GM19023 (cell line): Measurements from ENCODE around the gene LRRC28.

Experiments
- ATAC-seq: cut with Tn5 transposase; IDR thresholded peaks from one replicate; pipeline ENCODE4 v1.9.1; 2021; ENCODE audit warnings: mild to moderate bottlenecking, moderate library complexity; ENCODE audit not compliant: unreplicated experiment

Gene LRRC28

DNA sequence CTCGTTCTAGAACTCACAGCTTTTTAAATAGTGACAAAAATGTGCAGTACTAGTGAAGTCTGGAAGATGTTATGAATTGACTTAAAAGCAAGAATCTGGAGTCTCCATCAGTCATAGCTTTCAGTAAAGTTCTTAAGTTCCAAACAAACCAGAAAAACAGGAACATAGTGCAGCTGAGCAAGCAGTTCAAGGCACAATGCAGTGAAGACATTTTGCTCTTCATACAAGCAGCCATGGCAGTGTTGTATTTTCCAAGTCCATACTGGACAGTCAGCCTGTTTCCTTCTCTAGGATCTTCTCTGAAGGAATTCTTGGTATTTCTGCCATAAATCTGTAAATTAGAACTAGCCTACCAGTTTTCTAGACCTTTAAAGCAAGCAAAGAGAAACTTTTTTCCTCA lies 90.5 kb downstream of the LRRC28 start:
- ATAC-seq: no peak

- no peak for ATAC-seq
Observed at GRCh38 chr15:99343208-99343607, 91.9 kb downstream of the LRRC28 start.

- ATAC-seq: no peak
Observed at GRCh38 chr15:99343881-99344551, 92.7 kb downstream of the LRRC28 start.

DNA sequence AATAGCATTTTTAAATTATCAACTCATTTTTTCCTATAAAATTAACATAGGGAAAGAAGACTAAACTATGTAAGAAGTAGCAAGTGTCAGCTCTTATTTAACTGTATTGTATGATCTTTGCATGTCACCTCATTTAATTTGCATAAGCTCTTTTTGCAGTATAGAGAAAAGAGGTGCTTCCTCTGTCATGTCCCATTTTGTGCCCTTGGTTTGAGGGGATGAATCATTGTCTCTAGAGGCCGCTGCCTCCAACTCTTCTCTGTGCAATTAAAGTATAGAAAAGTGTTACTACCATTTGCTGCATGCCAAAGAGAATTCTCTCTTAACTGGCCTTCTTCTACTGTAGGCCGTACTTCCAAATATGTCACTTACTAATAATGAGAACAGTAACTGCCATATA lies 93.4 kb downstream of the LRRC28 start:
- ATAC-seq: no peak

GRCh38 chr15:99345242-99345641 lies 94.0 kb downstream of the LRRC28 start:
- ATAC-seq: no peak

- no peak for ATAC-seq
Observed at GRCh38 chr15:99345832-99346462, 94.7 kb downstream of the LRRC28 start.

DNA sequence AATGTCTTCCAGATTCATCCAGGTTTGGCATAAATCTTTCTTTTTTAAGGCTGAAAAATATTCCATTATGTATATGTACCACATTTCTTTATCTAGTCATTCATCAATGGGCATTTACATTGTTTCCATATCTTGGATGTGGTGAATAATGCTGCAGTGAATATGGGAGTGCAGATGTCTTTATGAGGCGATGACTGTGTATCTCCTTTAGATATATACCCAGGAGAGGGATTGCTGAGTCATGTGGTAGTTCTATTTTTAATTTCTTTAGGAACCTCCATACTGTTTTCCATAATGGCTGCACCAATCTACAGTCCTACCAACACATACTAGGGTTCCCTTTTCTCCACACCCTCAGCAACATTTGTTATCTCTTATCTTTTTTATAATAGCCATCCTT lies 96.3 kb downstream of the LRRC28 start:
- ATAC-seq: no peak

DNA sequence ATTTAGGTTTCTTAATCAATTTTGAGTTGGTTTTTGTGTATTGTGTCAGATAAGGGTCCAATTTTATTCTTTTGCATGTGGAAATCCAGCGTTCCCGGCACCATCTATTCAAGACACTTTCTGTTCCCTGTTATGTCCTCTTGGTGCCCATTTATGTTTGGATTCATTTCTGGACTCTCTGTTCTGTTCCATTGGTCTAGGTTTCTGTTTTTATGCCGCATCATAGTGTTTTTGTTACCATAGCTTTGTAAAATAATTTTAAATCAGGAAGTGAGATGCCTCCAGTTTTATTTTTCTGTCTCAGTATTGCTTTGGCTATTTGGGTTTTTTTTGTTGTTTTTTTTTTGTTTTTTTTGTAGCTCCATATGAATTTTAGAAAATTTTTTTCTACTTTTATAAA lies 97.1 kb downstream of the LRRC28 start:
- ATAC-seq: no peak

DNA sequence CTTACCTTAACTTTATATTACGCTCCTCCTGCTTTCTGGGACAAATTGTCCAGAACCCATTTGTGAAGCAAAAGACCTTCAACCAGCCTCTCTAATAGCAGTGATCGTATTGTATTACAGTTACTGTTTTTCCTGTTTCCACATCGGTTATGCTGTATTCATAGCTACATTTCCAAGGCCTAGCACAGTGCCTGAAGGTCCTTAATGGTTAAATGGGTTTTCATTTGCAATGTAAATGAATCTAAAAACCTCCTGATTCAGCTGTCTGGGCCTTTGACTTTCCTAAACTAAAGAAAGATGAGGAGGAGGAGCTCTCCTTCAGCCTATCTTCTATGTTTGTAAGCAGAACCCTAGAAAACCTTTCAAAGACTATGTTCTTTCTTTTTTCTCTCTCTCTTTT lies 99.1 kb downstream of the LRRC28 start:
- no peak for ATAC-seq

GRCh38 chr15:99359769-99360168 lies 108.5 kb downstream of the LRRC28 start:
- no peak for ATAC-seq

- no peak for ATAC-seq
Observed at GRCh38 chr15:99361545-99362185, 110.4 kb downstream of the LRRC28 start.

DNA sequence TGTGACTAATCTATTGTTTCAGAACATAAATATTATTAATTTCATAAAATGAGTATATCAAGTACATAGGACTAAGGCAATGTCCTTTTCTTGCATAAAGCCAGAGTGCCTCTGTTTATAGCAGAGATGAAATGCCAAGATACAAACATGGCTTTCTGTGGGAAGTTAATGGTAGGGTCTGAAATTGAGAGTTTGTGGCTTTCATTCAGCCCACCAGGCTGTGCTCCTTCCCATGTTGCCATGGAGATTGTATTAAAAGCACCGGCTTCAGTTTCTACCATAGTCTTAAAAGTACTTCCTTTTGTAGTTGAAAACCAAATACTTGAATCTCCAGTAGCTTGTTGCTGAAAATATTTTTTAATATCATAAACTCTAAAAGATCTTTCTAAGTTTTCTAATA lies 114.0 kb downstream of the LRRC28 start:
- peak; percentile 67 for ATAC-seq

GRCh38 chr15:99366013-99366412 lies 114.7 kb downstream of the LRRC28 start:
- no peak for ATAC-seq

GRCh38 chr15:99368743-99369142 lies 117.5 kb downstream of the LRRC28 start:
- no peak for ATAC-seq

GRCh38 chr15:99369196-99369595 lies 117.9 kb downstream of the LRRC28 start:
- ATAC-seq: no peak

DNA sequence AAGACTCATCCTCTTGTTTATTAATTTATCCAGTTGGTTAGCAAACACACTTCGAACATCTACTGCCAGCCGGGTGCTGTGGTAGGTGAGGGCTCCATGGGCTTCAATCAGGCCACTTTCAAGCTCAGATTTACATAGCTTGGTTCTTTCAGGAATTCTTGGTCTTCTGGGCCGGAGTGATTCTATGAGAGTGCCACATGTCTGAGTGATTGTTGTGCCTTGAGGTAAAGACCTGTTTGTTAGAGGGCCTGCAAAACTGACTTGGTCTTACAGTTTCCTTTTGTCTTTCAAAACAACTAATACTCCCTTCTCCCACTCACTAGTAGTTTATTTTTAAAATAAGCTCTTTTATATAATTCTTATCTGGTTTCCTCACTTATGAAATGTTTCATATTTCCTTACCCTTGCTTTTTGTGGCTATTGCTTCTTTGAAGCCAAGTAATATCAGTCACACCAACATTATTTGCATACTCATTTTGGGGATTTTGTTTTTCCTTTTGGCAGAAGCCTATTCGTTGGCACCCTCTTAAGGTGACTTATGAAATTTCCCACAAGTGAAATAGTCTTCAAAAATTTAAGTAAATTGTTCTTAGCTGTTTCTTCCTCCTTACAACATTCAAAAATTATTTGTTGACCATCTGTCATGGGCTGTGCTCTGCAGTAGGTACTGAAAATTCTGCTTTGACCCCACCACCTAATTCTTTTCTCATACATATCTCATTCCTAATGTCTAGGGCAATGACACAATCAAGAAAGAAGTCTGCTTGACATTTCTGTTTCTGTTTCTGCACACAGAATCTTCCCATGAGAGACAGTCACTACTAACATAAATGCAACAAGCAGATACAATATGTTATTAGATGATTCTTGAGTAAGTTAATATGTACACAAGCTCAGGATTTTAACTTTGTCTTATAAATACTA lies 120.2 kb downstream of the LRRC28 start:
- ATAC-seq: peak; percentile 91

GRCh38 chr15:99385005-99385669 lies 133.9 kb downstream of the LRRC28 start:
- no peak for ATAC-seq

DNA sequence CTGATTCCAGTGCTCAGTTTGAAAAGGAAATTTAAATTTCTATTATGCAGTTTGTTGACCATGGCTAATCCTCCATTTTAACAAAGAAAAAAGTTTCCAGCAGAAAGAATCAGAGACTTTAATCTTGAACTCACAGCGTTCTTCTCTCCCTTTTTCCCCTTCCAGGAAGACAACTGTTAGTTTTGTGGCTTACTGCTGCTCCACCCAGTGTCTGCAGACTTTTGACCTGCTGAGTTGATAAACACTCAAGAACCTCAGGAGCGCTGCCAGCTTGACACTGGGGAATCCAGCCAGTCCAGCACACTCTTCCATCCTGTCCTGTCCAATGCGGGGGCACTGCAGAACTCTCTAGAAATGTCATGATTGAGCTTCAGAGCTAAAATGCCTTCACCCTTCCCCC lies 134.6 kb downstream of the LRRC28 start:
- no peak for ATAC-seq

DNA sequence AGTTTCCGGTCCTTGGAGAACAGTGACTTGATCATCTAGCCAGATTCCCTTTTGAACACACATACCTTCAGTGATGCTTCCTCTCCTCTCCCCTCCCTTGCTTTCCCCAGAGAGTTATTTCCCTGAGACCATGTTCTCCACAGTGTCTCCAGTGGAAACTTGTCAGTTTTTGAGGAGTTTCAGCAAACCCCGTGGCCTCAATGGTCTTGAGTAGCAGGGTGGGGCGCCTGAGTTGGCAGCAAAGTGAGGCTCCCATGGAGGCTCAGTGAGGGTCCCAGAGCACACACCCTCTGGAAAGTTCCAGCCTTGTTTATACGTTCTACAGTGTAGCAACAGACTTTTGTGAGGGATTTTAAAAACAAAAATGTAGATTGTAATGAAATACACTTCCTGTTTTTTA lies 135.1 kb downstream of the LRRC28 start:
- no peak for ATAC-seq

- ATAC-seq: no peak
Observed at GRCh38 chr15:99387421-99388168, 136.3 kb downstream of the LRRC28 start.
